HPDE6-E6E7 (cell line): ENCODE measurements around the gene TRERF1.

Source experiments
- DNase-seq: peaks from one replicate; pipeline ENCODE4 v3.0.0; 2011; ENCODE audit warnings: missing footprints; ENCODE audit errors: extremely low spot score

The TRERF1 gene

GRCh38 chr6:42368181-42368580 lies 83.5 kb downstream of the TRERF1 start:
- DNase-seq, result no peak

DNA sequence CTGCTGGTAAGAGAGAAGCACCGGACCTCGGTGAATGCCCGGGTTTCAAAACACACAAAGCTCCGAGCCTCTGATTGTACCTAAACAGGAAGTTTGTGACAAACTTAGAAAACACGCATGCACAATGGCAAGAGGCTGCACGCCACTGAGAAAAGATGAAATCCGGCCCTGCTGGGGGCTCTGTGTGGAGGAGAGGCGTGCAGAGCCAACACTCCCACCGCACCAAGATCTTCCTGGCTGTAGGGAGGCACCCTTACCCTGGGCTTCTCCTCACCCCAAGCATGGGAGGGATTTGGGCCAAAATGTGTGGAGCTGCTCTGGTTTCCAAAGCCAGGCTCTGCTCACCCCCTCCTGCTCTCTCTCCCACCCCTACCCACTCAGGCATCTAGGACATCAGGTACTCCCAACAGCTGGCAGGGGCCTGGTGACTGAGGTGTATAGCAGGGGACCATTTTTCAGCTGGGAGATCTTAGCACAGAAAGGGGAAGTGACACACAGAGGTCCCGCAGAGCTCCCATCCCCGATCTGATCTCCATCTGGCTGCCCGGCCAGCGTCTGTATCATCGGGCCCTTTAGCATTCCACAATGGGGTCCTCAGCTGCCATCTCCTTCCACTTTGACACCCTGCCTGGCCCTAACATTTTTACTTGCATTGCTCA lies 84.2 kb downstream of the TRERF1 start:
- no peak for DNase-seq

GRCh38 chr6:42366999-42367352 lies 84.8 kb downstream of the TRERF1 start:
- DNase-seq, result no peak

GRCh38 chr6:42366011-42366705 lies 85.6 kb downstream of the TRERF1 start:
- no peak for DNase-seq

DNA sequence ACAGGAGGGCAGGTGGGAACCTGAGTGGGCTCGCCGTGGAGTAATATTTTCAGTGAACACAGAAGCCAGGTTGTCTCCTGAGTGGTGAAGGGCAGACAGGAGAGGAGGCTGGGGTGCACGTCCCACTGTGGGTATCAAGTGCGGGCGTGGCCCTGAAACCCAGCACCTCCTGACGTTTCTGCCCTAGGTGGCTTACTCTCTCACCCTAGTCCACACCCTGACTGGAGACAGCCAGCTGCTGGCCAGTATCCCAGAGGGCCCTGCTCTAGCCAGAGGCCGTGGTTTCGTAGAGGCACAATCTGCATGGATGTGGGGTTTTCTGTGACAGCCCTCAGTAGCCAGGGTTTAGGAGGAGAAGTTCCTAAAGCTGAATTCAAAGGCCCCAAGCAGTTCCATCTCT lies 86.7 kb downstream of the TRERF1 start:
- no peak for DNase-seq

DNA sequence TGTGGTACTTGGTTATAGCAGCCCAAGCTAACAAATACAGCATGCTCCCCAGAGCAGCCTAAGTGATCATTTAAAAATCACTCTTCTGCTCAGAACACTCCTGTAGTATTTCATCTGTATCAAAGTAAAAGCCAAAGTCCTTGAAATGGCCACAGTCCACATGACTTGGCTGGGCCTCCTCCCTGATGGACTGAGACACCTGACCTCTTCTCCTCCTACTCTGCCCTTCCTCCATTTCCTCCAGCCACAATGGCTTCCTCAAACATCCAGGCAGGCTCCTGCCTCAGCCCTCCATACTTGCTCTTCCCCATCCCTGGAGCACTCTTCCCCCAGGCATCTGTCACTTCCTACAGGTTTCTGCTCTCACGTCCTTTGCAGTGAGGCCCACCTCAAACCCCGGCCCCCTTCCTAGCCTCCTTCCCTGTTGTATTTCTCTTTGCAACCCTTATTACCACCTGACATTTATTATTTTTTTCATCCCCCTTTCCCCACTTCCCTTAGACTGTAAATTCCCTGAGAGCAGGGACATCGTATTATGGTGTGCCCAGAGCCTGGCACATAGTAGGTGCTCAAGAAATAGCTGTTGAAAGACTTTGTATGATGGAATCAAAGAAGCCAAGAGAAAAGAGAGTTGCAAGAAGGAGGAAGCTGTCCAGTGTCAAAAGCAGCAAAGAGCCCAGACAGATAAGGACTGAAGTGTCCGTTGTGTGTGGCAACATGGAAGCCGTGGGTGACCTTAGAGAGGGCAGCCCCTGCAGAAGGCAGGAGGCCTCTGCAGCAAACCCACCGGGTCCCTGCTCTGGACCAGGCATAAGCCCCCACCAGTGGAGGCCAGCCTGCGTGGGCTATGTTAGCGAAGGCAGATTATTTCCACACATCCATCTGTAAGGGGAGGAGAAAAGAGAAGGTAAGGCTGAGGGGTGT lies 87.5 kb downstream of the TRERF1 start:
- DNase-seq, result no peak

DNA sequence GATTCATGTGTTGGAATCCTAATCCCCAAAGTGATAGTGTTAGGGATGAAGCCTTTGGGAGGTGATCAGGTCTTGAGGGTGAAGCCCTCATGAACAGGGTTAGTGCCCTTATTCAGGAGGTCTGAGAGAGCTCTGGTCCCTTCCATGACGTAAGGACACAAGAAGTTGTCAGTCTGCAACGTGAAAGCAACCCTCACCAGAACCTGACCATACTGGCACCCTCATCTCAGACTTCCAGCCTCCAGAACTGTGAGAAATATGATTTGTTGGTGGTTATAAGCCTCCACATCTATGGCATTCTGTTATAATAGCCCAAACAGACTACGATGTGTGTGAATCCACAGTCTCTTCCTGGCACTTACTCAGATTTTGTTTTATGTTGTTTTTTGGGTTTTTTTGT lies 90.7 kb downstream of the TRERF1 start:
- DNase-seq, result no peak

DNA sequence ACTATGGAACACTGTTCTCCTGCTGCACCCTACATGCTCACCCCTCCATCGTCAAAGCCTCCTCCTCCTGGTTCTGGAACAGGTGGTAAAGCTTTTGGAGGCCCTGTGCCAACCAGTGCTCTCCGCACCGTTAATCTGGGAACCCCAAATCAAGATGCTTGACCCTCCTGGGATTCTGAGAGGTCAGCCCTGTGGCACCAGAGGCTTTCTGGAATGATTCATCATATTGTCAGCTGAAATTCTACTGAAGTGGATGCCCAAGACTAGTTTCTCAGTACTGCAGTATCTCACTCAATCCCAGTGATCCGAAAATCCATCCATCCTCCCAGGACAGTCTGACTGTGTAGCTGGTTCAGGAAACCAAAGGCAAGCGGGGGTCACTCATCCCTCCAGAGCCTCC lies 92.7 kb downstream of the TRERF1 start:
- no peak for DNase-seq

DNA sequence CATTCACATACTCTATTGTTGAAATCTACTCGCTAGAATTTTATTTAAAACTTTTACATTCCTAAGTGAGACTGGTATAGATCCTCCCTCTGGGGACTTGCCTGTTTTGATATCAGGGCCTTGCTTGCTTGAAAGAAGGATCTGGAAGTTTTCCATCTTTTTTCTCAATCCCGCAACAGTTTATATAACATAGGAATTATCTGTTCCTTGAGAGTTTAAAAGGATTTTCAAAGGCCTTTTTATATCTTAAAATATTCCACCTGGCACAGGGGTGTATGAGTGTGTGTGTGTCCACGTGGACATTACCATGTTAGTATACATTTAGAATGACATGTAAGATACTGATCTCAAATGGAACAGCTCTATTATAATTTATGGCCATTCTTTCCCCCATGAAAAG lies 96.3 kb downstream of the TRERF1 start:
- no peak for DNase-seq

GRCh38 chr6:42354702-42355101 lies 97.0 kb downstream of the TRERF1 start:
- DNase-seq, result no peak

DNA sequence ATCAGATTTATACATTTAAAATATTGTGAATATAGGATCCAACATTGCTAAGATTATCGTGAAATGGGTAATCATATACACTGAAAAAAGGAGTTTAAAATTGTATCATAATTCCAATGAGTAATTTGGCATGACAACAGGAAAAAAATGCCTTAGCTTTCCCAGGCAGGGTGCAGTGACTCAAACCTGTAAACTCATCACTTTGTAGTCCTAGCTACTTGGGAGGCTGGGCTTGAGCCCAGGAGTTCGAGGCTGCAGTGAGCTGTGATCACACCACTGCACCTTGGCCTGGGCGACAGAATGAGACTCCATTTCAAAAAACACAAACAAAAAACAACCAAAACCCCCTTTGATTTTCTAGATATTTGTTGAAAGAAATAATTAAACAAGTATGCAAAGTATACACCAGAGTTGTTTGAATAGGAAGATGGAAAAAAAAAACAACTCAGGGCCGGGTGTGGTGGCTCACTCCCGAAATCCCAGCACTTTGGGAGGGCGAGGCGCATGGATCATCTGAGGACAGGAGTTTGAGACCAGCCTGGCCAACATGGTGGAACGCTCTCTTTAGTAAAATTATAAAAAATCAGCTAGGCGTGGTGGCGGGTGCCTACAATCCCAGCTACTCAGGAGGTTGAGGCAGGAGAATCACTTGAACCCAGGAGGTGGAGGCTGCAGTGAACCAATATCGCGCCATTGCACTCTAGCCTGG lies 98.7 kb downstream of the TRERF1 start:
- DNase-seq, result no peak

- no peak for DNase-seq
Measured at GRCh38 chr6:42350911-42351310, 100.8 kb downstream of the TRERF1 start.

DNA sequence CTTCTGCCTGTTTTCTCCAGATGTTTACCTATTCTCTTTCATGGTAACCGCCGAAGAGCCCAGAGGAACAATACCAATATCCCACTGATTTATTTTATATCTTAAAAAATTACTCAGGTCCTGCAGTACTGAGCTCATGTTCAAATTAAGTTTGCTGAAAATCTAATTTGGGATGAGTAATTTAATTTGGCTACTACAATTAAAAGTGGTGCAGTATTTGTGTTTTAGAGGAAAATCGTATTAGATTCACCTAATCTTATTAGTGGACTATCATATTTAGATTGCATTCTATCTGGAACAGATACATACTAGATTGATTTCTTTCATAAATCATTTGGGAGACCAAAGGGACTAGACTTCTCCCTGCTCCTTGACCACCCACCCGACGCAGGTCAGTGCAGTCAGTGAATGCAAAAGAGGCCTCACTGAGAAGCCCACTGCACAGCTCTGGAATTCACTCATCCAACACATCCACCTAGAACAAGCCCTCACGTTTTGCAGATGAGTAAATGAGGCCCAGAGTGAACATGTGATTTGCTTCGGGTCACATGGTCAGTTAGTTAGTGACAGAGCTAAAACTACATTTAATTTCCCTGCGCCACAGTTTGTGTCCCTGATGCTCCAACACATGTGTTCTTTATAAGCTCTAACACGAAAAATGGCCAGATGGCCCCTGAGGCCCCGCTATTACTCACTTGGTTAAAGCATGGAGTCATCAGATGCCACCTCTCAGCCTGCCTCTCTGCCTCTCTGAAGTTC lies 101.8 kb downstream of the TRERF1 start:
- DNase-seq, result no peak

DNA sequence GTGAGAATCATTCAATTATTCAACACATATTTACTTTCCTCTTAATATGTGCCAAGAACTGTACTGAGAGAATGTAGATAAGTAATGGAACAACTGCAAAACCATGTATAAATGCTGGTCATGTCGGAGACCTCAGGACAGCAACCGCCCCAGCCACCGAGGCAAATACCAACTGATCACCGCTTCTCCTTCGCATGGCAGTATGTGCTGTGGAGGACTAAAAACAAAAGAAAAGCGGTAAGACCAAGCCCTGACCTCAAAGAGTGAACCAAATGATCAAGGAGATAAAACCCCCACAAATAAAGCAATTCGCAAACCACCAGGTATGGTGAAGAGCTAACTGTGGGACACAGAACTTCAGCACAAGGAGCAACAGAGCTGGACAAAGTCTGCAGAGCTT lies 104.3 kb downstream of the TRERF1 start:
- DNase-seq, result no peak

GRCh38 chr6:42345696-42346416 lies 105.9 kb downstream of the TRERF1 start:
- no peak for DNase-seq

DNA sequence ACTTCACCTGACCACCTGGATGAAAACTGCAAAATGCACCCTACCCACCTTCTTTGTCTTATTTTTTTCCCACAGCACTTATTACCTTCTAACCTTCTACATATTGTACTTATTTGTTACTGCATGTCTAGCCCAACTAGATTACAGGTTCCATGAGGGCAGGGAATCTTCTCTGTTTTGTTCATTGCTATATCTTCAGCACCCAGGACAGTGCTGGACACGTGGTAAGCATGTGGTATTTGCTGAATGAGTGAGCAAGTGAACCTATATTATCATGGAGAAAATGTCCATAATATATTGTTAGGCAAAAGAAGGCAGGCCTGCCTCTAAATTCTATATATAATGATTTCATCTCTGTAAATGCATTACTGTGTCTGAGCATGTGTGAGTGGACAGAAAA lies 107.0 kb downstream of the TRERF1 start:
- DNase-seq, result no peak

DNA sequence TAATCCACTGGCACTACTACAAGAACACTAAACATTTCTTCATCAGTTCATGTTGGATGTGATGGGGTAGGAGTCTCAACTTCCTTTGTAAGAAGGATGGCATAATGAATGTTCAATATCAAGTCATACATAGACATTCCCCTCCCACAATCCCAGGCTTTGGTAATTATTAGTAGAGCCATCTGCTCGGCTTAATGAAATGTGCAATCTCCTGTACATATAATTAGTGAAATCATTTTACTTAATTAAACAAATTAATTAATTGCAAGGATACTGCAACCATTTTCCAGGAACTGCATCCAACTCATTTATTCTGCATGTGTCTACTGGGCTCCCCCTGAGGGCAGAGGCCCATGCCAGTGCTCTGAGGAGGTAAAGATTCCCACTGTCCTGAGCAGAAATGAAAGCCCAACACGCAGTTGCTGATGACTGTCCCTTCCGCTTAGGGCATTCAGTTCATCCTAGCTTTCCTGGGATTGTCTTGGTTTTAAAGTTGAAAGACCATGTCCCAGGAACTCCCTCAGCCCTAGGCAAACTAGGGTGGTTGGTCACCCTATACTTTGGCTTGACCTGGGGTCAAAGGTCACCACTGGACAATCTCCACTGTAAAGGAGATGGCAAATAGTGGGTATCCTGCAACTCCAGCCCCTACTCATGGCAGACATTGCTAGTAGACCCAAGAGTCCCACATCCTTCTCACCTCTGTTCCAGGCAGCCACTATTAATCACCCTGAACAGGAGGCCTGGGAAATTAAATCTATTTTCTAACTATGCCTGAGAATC lies 109.8 kb downstream of the TRERF1 start:
- DNase-seq, result no peak

GRCh38 chr6:42341221-42341620 lies 110.5 kb downstream of the TRERF1 start:
- no peak for DNase-seq

DNA sequence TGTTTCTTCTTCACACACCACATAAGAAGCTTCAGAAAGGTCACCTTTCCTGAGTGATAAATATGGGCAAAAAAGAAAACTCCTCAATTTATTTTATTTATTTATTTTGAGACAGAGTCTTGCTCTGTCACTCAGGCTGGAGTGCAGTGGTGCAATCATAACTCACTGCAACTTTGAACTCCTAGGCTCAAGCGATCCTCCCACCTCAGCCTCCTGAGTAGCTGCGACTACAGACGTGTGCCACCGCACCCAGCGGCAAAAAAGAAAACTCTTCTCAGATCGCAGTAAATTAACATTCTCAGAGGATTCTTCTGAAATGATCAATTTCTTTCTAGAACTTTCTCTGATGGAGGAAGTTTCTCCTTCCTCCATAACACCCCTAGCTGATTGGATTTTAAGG lies 111.2 kb downstream of the TRERF1 start:
- no peak for DNase-seq

DNA sequence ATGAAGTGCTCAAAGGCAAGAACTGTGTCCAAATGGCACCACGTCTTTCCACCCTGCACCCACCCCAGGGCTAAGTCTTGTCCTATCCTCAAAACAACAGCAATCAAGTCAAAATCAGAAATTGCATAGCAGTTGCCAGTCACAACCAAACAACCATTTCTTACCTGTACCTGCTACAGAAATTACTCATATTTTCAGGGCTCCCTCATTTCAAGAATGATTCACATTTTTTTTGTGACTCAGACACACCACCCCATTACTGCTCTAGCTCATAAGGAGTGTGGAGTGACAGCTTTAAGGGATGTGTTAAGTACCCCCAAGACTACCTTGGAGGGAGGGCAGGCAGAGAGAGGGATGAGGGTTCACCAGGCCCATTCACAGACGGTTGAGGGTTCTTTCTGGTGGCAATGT lies 111.7 kb downstream of the TRERF1 start:
- peak; percentile 81 for DNase-seq
